HepG2 (cell line): ENCODE results near the gene TRIM28. TPM values are rescaled to one million over a fixed set of nuclear protein-coding genes. Genes with fewer than 3 reads are reported as not detected.

Experiments
- AGO2 ChIP-seq: fragments of 200-400 bp; formaldehyde crosslinking; optimal IDR thresholded peaks from 2 replicates; pipeline ENCODE3; 2017; ENCODE audit warnings: mild to moderate bottlenecking, low read depth, low read length, moderate library complexity
- ESRRA ChIP-seq: sonication (generic); formaldehyde crosslinking; IDR thresholded peaks from 2 replicates; pipeline ENCODE4 v1.5.1; 2020; ENCODE audit warnings: mild to moderate bottlenecking, low read depth, missing genetic modification reagents
- GTF3A ChIP-seq: sonication (generic); formaldehyde crosslinking; conservative IDR thresholded peaks from 2 replicates; pipeline ENCODE4 v1.4.0; 2020; ENCODE audit warnings: mild to moderate bottlenecking, missing genetic modification reagents
- JDP2 ChIP-seq: sonication (generic); formaldehyde crosslinking; IDR thresholded peaks from 2 replicates; pipeline ENCODE4 v1.8.1; 2022; ENCODE audit warnings: missing genetic modification reagents, borderline replicate concordance
- LBX2 ChIP-seq: sonication (generic); formaldehyde crosslinking; IDR thresholded peaks from 2 replicates; pipeline ENCODE4 v1.5.0; 2020; ENCODE audit warnings: missing genetic modification reagents, mild to moderate bottlenecking, borderline replicate concordance
- MAF1 ChIP-seq: sonication (generic); formaldehyde crosslinking; IDR thresholded peaks from 2 replicates; pipeline ENCODE4 v1.5.0; 2020; ENCODE audit warnings: missing genetic modification reagents, borderline replicate concordance
- PHF5A ChIP-seq: IDR thresholded peaks from one replicate; pipeline ENCODE4 v1.6.1; 2018; ENCODE audit warnings: low read depth, missing genetic modification reagents; ENCODE audit not compliant: unreplicated experiment
- PRDM4 ChIP-seq: sonication (generic); formaldehyde crosslinking; IDR thresholded peaks from 2 replicates; pipeline ENCODE4 v1.9.0; 2021; ENCODE audit warnings: missing genetic modification reagents, borderline replicate concordance
- RARA ChIP-seq: IDR thresholded peaks from 2 replicates; pipeline ENCODE4 v1.6.1; 2016; ENCODE audit warnings: missing genetic modification reagents, missing compliant biosample characterization
- ZFP62 ChIP-seq: sonication (generic); formaldehyde crosslinking; IDR thresholded peaks from 2 replicates; pipeline ENCODE4 v1.4.0; 2020; ENCODE audit warnings: missing genetic modification reagents
- ZNF546 ChIP-seq: sonication (generic); formaldehyde crosslinking; conservative IDR thresholded peaks from 2 replicates; pipeline ENCODE4 v1.8.1; 2023; ENCODE audit warnings: mild to moderate bottlenecking, missing genetic modification reagents
- ZNF614 ChIP-seq: IDR thresholded peaks from 2 replicates; pipeline ENCODE4 v1.6.1; 2018; ENCODE audit warnings: missing biosample characterization, missing genetic modification reagents, inconsistent platforms, borderline replicate concordance
- ZNF816 ChIP-seq: sonication (generic); formaldehyde crosslinking; IDR thresholded peaks from 2 replicates; pipeline ENCODE4 v1.8.0; 2022; ENCODE audit warnings: missing genetic modification reagents, mild to moderate bottlenecking, borderline replicate concordance
- ZSCAN12 ChIP-seq: sonication (generic); formaldehyde crosslinking; IDR thresholded peaks from 2 replicates; pipeline ENCODE4 v1.9.0; 2021; ENCODE audit warnings: mild to moderate bottlenecking, missing genetic modification reagents
- polyA plus RNA-seq, 8 experiments: library from polyadenylated mRNA; depleted of rRNA in 3 of 8; stranded (reverse) in 7 of 8; unstranded in 1 of 8; fragments of >200 nt; fragmentation: Illumina TruSeq in 4 of 8; extraction: Trizol in 4 of 8; gene quantifications; 2 replicates each; pipeline versions ENCODE4 v1.2.1 to v1.2.3, GENCODE V29; 2011 to 2016; ENCODE audit warnings: low read depth in 4 of 8, missing spikeins in 1 of 8, mixed read lengths in 1 of 8; ENCODE audit not compliant: insufficient read depth in 1 of 8
- total RNA-seq, 5 experiments: library from RNA; depleted of rRNA; stranded (reverse); fragments of >200 nt; fragmentation: Illumina TruSeq; extraction: Trizol; gene quantifications; 2 replicates each; pipeline ENCODE4 v1.2.3, GENCODE V29; 2016; ENCODE audit warnings: low read depth in 1 of 5
- TF ChIP-seq, protein P1 (sequence below): sonication (generic); formaldehyde crosslinking; IDR thresholded peaks from 2 replicates; pipeline ENCODE4 v1.8.0; 2022; ENCODE audit warnings: missing genetic modification reagents, mild to moderate bottlenecking, inconsistent platforms, borderline replicate concordance
- TF ChIP-seq, protein P2 (sequence below): sonication (generic); formaldehyde crosslinking; conservative IDR thresholded peaks from 2 replicates; pipeline ENCODE4 v1.8.0; 2022; ENCODE audit warnings: low read depth, missing genetic modification reagents
- TF ChIP-seq, protein P3 (sequence below): sonication (generic); formaldehyde crosslinking; IDR thresholded peaks from 2 replicates; pipeline ENCODE4 v1.4.0; 2020; ENCODE audit warnings: missing genetic modification reagents, borderline replicate concordance
- TF ChIP-seq, protein P4 (sequence below): sonication (generic); formaldehyde crosslinking; IDR thresholded peaks from 2 replicates; pipeline ENCODE4 v1.4.0; 2020; ENCODE audit warnings: mild to moderate bottlenecking, missing genetic modification reagents, borderline replicate concordance

Gene TRIM28
- total and polyA plus RNA-seq, 2 of the 13 experiments (the other 11 are each of a cell fraction or from before 2014, with no cell fraction given): 361 to 439 TPM

GRCh38 chr19:58554494-58555368, 10.9 kb downstream of the TRIM28 start, which contains the start of gene CHMP2A (continued):
- TF ChIP-seq LBX2 (CRISPR knock-in tag) (no peak), JDP2 (no peak), GTF3A (no peak), ZFP62 (CRISPR knock-in tag) (no peak), AGO2 (peak; percentile 99), ESRRA (no peak), RARA (0 out of 2 replicates have a peak, but pooled peaks have one; percentile 13), PRDM4 (CRISPR knock-in tag) (no peak), ZNF614 (no peak), PHF5A (no peak), ZNF816 (CRISPR knock-in tag) (no peak; the same call in 1 of the 2 replicates), ZNF546 (no peak; the same call in 1 of the 2 replicates), MAF1 (no peak), ZSCAN12 (no peak)
- TF ChIP-seq, protein P1, sequence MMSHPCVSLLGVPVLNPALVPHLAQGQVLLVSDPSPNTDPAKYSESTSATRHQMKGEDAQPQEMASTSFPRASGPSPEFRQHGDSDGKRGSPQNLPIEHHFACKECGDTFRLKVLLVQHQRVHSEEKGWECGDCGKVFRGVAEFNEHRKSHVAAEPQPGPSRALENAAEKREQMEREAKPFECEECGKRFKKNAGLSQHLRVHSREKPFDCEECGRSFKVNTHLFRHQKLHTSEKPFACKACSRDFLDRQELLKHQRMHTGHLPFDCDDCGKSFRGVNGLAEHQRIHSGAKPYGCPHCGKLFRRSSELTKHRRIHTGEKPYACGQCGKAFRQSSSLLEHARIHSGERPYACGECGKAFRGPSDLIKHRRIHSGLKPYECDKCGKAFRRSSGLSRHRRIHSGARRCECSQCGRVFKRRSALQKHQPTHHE (CRISPR knock-in tag): no peak
- TF ChIP-seq, protein P2, sequence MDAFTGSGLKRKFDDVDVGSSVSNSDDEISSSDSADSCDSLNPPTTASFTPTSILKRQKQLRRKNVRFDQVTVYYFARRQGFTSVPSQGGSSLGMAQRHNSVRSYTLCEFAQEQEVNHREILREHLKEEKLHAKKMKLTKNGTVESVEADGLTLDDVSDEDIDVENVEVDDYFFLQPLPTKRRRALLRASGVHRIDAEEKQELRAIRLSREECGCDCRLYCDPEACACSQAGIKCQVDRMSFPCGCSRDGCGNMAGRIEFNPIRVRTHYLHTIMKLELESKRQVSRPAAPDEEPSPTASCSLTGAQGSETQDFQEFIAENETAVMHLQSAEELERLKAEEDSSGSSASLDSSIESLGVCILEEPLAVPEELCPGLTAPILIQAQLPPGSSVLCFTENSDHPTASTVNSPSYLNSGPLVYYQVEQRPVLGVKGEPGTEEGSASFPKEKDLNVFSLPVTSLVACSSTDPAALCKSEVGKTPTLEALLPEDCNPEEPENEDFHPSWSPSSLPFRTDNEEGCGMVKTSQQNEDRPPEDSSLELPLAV (CRISPR knock-in tag): no peak
- TF ChIP-seq, protein P3, sequence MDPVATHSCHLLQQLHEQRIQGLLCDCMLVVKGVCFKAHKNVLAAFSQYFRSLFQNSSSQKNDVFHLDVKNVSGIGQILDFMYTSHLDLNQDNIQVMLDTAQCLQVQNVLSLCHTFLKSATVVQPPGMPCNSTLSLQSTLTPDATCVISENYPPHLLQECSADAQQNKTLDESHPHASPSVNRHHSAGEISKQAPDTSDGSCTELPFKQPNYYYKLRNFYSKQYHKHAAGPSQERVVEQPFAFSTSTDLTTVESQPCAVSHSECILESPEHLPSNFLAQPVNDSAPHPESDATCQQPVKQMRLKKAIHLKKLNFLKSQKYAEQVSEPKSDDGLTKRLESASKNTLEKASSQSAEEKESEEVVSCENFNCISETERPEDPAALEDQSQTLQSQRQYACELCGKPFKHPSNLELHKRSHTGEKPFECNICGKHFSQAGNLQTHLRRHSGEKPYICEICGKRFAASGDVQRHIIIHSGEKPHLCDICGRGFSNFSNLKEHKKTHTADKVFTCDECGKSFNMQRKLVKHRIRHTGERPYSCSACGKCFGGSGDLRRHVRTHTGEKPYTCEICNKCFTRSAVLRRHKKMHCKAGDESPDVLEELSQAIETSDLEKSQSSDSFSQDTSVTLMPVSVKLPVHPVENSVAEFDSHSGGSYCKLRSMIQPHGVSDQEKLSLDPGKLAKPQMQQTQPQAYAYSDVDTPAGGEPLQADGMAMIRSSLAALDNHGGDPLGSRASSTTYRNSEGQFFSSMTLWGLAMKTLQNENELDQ: no peak
- TF ChIP-seq, protein P4, sequence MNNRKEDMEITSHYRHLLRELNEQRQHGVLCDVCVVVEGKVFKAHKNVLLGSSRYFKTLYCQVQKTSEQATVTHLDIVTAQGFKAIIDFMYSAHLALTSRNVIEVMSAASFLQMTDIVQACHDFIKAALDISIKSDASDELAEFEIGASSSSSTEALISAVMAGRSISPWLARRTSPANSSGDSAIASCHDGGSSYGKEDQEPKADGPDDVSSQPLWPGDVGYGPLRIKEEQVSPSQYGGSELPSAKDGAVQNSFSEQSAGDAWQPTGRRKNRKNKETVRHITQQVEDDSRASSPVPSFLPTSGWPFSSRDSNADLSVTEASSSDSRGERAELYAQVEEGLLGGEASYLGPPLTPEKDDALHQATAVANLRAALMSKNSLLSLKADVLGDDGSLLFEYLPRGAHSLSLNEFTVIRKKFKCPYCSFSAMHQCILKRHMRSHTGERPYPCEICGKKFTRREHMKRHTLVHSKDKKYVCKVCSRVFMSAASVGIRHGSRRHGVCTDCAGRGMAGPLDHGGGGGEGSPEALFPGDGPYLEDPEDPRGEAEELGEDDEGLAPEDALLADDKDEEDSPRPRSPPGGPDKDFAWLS (CRISPR knock-in tag): no peak
